Measurements from ENCODE around the gene ELMOD3.

DNA sequence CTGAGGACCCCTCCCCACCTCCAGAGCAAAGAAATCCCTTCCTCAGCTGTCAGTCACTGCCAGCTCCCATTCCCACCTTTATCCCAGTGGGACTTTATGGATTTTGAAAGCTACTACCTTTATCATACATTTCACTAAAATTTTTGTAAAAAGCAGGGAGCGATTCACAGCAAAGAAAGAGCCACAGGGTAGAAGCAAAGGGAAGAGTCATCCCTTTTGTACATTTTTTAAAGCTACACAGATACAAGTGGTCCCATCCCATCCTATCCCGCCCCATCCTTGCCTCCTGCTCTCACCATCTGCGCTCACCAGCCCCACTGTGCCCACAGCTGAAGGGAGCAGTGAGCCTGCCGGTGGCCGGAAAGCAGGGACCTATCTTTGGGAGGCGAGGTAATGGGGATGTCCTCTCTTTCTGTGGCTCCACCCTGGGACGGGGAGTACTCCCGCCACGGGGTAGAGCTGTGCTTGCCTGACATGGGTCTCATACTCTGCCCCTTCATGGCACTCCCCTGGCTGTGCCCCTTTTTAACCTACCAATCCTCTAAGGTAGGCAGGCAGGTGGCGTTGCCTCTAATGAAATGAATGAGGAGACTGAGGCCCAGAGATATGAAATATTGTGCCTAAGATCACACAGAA is 77.1 kb downstream of the ELMOD3 start:
- TF ChIP-seq, protein P1, sequence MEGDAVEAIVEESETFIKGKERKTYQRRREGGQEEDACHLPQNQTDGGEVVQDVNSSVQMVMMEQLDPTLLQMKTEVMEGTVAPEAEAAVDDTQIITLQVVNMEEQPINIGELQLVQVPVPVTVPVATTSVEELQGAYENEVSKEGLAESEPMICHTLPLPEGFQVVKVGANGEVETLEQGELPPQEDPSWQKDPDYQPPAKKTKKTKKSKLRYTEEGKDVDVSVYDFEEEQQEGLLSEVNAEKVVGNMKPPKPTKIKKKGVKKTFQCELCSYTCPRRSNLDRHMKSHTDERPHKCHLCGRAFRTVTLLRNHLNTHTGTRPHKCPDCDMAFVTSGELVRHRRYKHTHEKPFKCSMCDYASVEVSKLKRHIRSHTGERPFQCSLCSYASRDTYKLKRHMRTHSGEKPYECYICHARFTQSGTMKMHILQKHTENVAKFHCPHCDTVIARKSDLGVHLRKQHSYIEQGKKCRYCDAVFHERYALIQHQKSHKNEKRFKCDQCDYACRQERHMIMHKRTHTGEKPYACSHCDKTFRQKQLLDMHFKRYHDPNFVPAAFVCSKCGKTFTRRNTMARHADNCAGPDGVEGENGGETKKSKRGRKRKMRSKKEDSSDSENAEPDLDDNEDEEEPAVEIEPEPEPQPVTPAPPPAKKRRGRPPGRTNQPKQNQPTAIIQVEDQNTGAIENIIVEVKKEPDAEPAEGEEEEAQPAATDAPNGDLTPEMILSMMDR (IDR thresholded peaks at IDR 0.05; ENCODE audit: low read depth, low read length, missing input control): no peak
- no peak for TF ChIP-seq RAD21 (IDR thresholded peaks at IDR 0.05)
- no peak for TF ChIP-seq FOXA1 (IDR thresholded peaks at IDR 0.05)
- TF ChIP-seq TAF1 (conservative IDR thresholded peaks at IDR 0.05): no peak
- TF ChIP-seq, protein P2, sequence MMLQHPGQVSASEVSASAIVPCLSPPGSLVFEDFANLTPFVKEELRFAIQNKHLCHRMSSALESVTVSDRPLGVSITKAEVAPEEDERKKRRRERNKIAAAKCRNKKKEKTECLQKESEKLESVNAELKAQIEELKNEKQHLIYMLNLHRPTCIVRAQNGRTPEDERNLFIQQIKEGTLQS (IDR thresholded peaks at IDR 0.05): no peak
- TF ChIP-seq, protein P3, sequence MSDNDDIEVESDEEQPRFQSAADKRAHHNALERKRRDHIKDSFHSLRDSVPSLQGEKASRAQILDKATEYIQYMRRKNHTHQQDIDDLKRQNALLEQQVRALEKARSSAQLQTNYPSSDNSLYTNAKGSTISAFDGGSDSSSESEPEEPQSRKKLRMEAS (IDR thresholded peaks at IDR 0.05): no peak
- TF ChIP-seq, protein P4, sequence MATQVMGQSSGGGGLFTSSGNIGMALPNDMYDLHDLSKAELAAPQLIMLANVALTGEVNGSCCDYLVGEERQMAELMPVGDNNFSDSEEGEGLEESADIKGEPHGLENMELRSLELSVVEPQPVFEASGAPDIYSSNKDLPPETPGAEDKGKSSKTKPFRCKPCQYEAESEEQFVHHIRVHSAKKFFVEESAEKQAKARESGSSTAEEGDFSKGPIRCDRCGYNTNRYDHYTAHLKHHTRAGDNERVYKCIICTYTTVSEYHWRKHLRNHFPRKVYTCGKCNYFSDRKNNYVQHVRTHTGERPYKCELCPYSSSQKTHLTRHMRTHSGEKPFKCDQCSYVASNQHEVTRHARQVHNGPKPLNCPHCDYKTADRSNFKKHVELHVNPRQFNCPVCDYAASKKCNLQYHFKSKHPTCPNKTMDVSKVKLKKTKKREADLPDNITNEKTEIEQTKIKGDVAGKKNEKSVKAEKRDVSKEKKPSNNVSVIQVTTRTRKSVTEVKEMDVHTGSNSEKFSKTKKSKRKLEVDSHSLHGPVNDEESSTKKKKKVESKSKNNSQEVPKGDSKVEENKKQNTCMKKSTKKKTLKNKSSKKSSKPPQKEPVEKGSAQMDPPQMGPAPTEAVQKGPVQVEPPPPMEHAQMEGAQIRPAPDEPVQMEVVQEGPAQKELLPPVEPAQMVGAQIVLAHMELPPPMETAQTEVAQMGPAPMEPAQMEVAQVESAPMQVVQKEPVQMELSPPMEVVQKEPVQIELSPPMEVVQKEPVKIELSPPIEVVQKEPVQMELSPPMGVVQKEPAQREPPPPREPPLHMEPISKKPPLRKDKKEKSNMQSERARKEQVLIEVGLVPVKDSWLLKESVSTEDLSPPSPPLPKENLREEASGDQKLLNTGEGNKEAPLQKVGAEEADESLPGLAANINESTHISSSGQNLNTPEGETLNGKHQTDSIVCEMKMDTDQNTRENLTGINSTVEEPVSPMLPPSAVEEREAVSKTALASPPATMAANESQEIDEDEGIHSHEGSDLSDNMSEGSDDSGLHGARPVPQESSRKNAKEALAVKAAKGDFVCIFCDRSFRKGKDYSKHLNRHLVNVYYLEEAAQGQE (IDR thresholded peaks at IDR 0.05): no peak
- TF ChIP-seq EGR1 (IDR thresholded peaks at IDR 0.05; ENCODE audit: low read depth in 2 of 2): no peak
- TF ChIP-seq SP1 (IDR thresholded peaks at IDR 0.05): no peak
- TF ChIP-seq GABPA (IDR thresholded peaks at IDR 0.05 in 1 of 2, conservative IDR thresholded peaks at IDR 0.05 in 1 of 2): no peak
- no peak for TF ChIP-seq NR2F2 (IDR thresholded peaks at IDR 0.05)
- no peak for TF ChIP-seq YY1 (IDR thresholded peaks at IDR 0.05)
